Measurements from ENCODE around the gene LIN52. TPM values are rescaled to one million over a fixed set of nuclear protein-coding genes. Genes with fewer than 3 reads are reported as not detected.

LIN52 gene
- total and polyA plus RNA-seq, 10 donors, result 4.0 to 11.3 (median 8.5) TPM

DNA sequence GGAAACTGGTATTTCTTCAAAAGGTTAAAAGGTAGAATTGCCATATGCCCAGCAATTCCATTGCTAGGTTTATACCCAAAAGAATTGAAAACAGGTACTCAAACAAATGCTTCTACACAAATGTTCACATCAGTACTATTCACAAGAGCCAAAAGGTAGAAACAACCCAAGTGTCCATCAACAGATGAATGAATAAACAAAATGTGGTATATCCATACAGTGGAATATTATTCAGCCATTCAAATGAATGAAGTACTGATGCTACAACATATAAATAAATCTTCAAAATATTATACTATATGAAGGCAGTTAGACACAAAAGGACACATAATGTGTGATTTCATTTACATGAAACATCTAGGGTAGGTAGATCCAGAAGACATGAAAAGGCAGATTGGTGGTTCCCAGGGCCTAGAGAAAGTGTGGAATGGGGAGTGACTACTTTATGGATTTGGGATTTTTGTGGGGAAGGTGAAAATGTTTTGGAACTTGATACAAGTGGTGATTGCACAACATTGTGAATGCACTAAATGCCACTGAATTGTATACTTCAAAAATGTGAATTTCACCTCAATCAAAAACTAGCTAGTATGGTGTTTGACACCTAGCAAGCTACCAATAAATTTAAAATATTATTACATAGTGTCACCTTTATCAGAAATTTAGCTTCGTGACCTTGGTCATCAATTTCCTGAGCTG lies 41.7 kb downstream of the LIN52 start:
- Histone ChIP-seq H3K9me3 (peaks cover 0 to 5% (median 1%) of the 10 kb centered on the region in 8 donors), H3K36me3 (peaks cover 0 to 6% (median 0%) of the 10 kb centered on the region in 6 donors), H3K27ac (no peak overlapping the region), H3K27me3 (replicated peaks in 1 of 7) (no peaks in the 10 kb centered on the region), H3K4me1 (no peaks in the 10 kb centered on the region), H3K4me3 (no peak overlapping the region)
- 91 to 100% (median 97%) methylated on average over 1 of the region's 1 CpG for WGBS, 5 donors
- TF ChIP-seq, protein P1, sequence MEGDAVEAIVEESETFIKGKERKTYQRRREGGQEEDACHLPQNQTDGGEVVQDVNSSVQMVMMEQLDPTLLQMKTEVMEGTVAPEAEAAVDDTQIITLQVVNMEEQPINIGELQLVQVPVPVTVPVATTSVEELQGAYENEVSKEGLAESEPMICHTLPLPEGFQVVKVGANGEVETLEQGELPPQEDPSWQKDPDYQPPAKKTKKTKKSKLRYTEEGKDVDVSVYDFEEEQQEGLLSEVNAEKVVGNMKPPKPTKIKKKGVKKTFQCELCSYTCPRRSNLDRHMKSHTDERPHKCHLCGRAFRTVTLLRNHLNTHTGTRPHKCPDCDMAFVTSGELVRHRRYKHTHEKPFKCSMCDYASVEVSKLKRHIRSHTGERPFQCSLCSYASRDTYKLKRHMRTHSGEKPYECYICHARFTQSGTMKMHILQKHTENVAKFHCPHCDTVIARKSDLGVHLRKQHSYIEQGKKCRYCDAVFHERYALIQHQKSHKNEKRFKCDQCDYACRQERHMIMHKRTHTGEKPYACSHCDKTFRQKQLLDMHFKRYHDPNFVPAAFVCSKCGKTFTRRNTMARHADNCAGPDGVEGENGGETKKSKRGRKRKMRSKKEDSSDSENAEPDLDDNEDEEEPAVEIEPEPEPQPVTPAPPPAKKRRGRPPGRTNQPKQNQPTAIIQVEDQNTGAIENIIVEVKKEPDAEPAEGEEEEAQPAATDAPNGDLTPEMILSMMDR (IDR thresholded peaks at IDR 0.05 in 8 of 11, conservative IDR thresholded peaks at IDR 0.05 in 3 of 11), result no peak
- TF ChIP-seq POLR2A (IDR thresholded peaks at IDR 0.05), result no peak
- no peak for TF ChIP-seq POLR2AphosphoS5 (IDR thresholded peaks at IDR 0.05)
- DNase-seq, result no peak
- intact Hi-C loops (cut with DNase I; ENCODE audit: low total_unique reads), result no loop called here

DNA sequence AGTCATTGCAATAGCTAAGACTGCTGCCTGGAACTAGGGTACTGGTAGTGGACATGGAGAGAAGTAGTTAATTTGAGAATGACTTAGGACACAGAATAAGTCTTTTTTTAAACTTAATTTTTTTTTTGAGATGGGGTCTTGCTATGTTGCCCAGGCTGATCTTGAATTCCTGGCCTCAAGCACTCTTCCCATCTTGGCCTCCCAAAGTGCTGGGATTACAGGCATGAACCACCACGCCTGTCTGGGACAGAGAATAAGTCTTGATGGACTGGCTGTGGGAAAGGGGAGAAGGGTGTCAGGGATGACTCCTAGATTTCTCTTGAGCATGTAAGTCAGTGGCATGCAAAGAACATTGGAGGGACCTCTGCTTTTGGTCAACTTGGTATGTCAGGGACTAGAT lies 42.9 kb downstream of the LIN52 start:
- no peak for DNase-seq
- Histone ChIP-seq H3K4me3 (no peak overlapping the region), H3K4me1 (no peaks in the 10 kb centered on the region), H3K27ac (no peak overlapping the region), H3K27me3 (replicated peaks in 1 of 7) (no peaks in the 10 kb centered on the region), H3K36me3 (peaks cover 0 to 5% (median 0%) of the 10 kb centered on the region in 6 donors), H3K9me3 (peaks cover 0 to 5% (median 1%) of the 10 kb centered on the region in 8 donors)
- TF ChIP-seq POLR2A (IDR thresholded peaks at IDR 0.05) (no peak), POLR2AphosphoS5 (IDR thresholded peaks at IDR 0.05) (no peak)
- TF ChIP-seq, protein P1 (IDR thresholded peaks at IDR 0.05 in 8 of 11, conservative IDR thresholded peaks at IDR 0.05 in 3 of 11), result no peak
- WGBS, 5 donors, result 90 to 100% (median 95%) methylated on average over 1 of the region's 1 CpG
- intact Hi-C loops (cut with DNase I; ENCODE audit: low total_unique reads), result no loop called here

DNA sequence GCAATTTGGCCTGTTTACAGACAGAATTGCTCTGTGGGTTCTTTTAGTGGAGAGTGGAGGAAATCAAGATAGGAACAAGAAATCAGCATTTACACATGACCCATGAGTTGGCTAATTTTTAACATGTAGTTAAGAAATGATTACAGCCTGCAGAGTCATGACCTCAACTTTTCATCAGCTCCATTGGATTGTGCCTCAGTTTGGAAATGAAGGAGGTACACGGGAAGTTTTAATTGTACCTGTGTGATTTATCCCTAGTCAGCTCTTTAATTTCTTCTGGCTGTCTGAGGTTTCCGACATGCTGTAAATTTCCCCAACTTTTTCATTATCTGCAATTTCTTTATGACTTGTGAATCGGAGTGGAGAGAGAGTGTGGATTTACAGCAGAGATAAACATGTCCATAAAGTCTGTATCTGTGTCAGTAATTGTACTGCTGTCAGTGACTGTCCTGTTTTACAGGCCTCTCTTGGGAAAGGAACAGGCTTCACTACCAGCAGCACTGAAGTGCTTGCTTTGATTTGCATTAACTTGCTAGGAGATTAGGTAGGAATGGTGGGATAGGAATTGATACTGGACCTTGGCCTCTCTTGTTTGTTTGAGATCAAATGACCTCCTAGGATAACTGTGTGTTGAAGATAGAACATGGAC lies 49.2 kb downstream of the LIN52 start:
- WGBS, 5 donors, result 72 to 88% (median 77%) methylated on average over 3 of the region's 3 CpGs
- no peaks in the 10 kb centered on the region for H3K27me3 ChIP-seq (replicated peaks in 1 of 7)
- no peaks in the 10 kb centered on the region for H3K9me3 ChIP-seq
- H3K36me3 ChIP-seq, result no peaks in the 10 kb centered on the region
- no peak for TF ChIP-seq POLR2AphosphoS5 (IDR thresholded peaks at IDR 0.05)
- no peak for TF ChIP-seq POLR2A (IDR thresholded peaks at IDR 0.05)
- intact Hi-C loops (cut with DNase I; ENCODE audit: low total_unique reads), result no loop called here
- DNase-seq, result no peak
- no peak overlapping the region for H3K4me3 ChIP-seq
- H3K4me1 ChIP-seq, result peaks cover 0 to 32% (median 12%) of the 10 kb centered on the region in 6 donors
- H3K27ac ChIP-seq, result peak overlapping the region in 3 of 8 donors; percentile 36 to 46 (median 43)

DNA sequence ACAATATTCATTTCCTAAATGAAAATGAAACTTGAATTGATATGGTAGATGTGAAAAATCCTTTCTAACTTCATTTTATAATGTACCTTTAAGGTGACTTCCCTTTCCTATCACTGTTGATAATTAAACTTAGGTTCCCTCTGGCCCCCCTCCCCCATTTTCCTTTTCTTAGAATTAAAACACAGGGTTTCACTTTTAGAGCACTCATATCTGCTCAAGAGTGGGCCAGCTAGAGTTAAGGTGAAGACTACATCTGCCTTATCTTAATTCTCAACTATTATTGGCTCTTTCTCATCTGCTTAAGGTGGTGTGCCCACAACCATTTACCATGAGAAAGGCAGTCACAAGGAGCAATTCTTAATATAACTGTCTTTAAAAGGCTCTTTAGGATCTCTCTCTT lies 49.7 kb downstream of the LIN52 start:
- Histone ChIP-seq H3K27me3 (replicated peaks in 1 of 7) (no peaks in the 10 kb centered on the region), H3K9me3 (no peaks in the 10 kb centered on the region), H3K36me3 (no peaks in the 10 kb centered on the region), H3K27ac (peak overlapping the region in 3 of 8 donors; percentile 36 to 46 (median 43)), H3K4me3 (no peak overlapping the region), H3K4me1 (peaks cover 0 to 32% (median 12%) of the 10 kb centered on the region in 6 donors)
- intact Hi-C loops (cut with DNase I; ENCODE audit: low total_unique reads), result no loop called here
- no peak for DNase-seq
- TF ChIP-seq, protein P1 (IDR thresholded peaks at IDR 0.05 in 8 of 11, conservative IDR thresholded peaks at IDR 0.05 in 3 of 11), result no peak
- TF ChIP-seq POLR2AphosphoS5 (IDR thresholded peaks at IDR 0.05) (no peak), POLR2A (IDR thresholded peaks at IDR 0.05) (no peak)

Measured in spleen (tissue), 11 donors.